Activated CD4-positive, CD25-positive, alpha-beta regulatory T cell treated with anti-CD3 and anti-CD28 coated beads, Interleukin-2, amount 50 U/mL, for 16 hours (primary cell): Measurements from ENCODE around the gene SPTSSB.

Experiments used
- DNase-seq: peaks from one replicate; pipeline ENCODE4 v3.0.0-alpha.2; 2020; ENCODE audit warnings: low read depth, low spot score

Gene SPTSSB

GRCh38 chr3:161371441-161372320, at the start of gene SPTSSB:
Gene SPTSSB, minus strand, starts transcription at chr3:161371517. Its CDS starts 25,194 bp downstream, at chr3:161346323.
- DNase-seq: no peak

GRCh38 chr3:161420746-161421145, 49.4 kb upstream of the SPTSSB start:
- no peak for DNase-seq

- no peak for DNase-seq
Observed at GRCh38 chr3:161419555-161420333, 48.4 kb upstream of the SPTSSB start.

- DNase-seq: no peak
Observed at GRCh38 chr3:161415506-161416231, 44.4 kb upstream of the SPTSSB start.

GRCh38 chr3:161414907-161415306, 43.6 kb upstream of the SPTSSB start:
- no peak for DNase-seq

GRCh38 chr3:161413855-161414210, 42.5 kb upstream of the SPTSSB start:
- no peak for DNase-seq

- DNase-seq: no peak
Observed at GRCh38 chr3:161413127-161413854, 42.0 kb upstream of the SPTSSB start.

GRCh38 chr3:161412123-161412522, 40.8 kb upstream of the SPTSSB start:
- DNase-seq: no peak

- DNase-seq: no peak
Observed at GRCh38 chr3:161409858-161410257, 38.5 kb upstream of the SPTSSB start.

- DNase-seq: no peak
Observed at GRCh38 chr3:161409069-161409468, 37.8 kb upstream of the SPTSSB start.

- DNase-seq: no peak
Observed at GRCh38 chr3:161406594-161407555, 35.6 kb upstream of the SPTSSB start.

- no peak for DNase-seq
Observed at GRCh38 chr3:161405836-161406235, 34.5 kb upstream of the SPTSSB start.

- no peak for DNase-seq
Observed at GRCh38 chr3:161405087-161405486, 33.8 kb upstream of the SPTSSB start.

GRCh38 chr3:161403251-161403650, 31.9 kb upstream of the SPTSSB start:
- DNase-seq: no peak

- no peak for DNase-seq
Observed at GRCh38 chr3:161401389-161401788, 30.1 kb upstream of the SPTSSB start.

GRCh38 chr3:161400650-161401049, 29.3 kb upstream of the SPTSSB start:
- DNase-seq: no peak

- DNase-seq: no peak
Observed at GRCh38 chr3:161395115-161396012, 24.0 kb upstream of the SPTSSB start.

GRCh38 chr3:161393803-161394202, 22.5 kb upstream of the SPTSSB start:
- no peak for DNase-seq

- DNase-seq: no peak
Observed at GRCh38 chr3:161393310-161393709, 22.0 kb upstream of the SPTSSB start.
